Activated CD4-positive, alpha-beta memory T cell treated with anti-CD3 and anti-CD28 coated beads for 36 hours (primary cell): ENCODE data around the gene KRAS. TPM values are rescaled to one million over a fixed set of nuclear protein-coding genes. Genes with fewer than 3 reads are reported as not detected.
"Not testable (repeated sequence)": the region's sequence is repeated elsewhere in the genome, so short reads cannot be mapped to it uniquely, and the experiment has no call there.

Source experiments
- CTCF ChIA-PET: fragments of 350-600 bp; sonication (Branson Sonifier 250); formaldehyde crosslinking; loops from one replicate; lab custom pipeline; 2021; ENCODE audit warnings: antibody characterized with exemption, inconsistent platforms; lab: Charles Lee
- POLR2A ChIA-PET: fragments of 350-600 bp; sonication (Branson Sonifier 250); formaldehyde crosslinking; loops from one replicate; lab custom pipeline; 2021; ENCODE audit warnings: antibody characterized with exemption; lab: Charles Lee
- DNase-seq: peaks from one replicate; pipeline ENCODE4 v3.0.0-alpha.2; 2020
- H3K27ac Mint-ChIP-seq: one replicate; pipeline ENCODE4 v1.8.0; 2021; ENCODE audit warnings: mixed read lengths
- H3K27me3 Mint-ChIP-seq: one replicate; pipeline ENCODE4 v1.8.0; 2021; ENCODE audit warnings: mixed read lengths
- H3K36me3 Mint-ChIP-seq: one replicate; pipeline ENCODE4 v1.8.0; 2021; ENCODE audit warnings: mixed read lengths
- H3K4me1 Mint-ChIP-seq: one replicate; pipeline ENCODE4 v1.8.0; 2021; ENCODE audit warnings: low read depth, mixed read lengths
- H3K4me3 Mint-ChIP-seq: one replicate; pipeline ENCODE4 v1.8.0; 2021; ENCODE audit warnings: mild to moderate bottlenecking, mixed read lengths
- H3K9me3 Mint-ChIP-seq: one replicate; pipeline ENCODE4 v1.8.0; 2021; ENCODE audit warnings: mixed read lengths
- intact Hi-C: fragments of 100-400 bp; cut with micrococcal nuclease; formaldehyde crosslinking; loops from one replicate; pipeline ENCODE4 v1.15.1; 2023
- total RNA-seq, 2 experiments: library from RNA; stranded (reverse); gene quantifications; one replicate each; pipeline ENCODE4 v1.2.3, GENCODE V29; 2021

KRAS gene
- 10 to 100 TPM; 15.9 to 17.8 TPM for total RNA-seq

DNA sequence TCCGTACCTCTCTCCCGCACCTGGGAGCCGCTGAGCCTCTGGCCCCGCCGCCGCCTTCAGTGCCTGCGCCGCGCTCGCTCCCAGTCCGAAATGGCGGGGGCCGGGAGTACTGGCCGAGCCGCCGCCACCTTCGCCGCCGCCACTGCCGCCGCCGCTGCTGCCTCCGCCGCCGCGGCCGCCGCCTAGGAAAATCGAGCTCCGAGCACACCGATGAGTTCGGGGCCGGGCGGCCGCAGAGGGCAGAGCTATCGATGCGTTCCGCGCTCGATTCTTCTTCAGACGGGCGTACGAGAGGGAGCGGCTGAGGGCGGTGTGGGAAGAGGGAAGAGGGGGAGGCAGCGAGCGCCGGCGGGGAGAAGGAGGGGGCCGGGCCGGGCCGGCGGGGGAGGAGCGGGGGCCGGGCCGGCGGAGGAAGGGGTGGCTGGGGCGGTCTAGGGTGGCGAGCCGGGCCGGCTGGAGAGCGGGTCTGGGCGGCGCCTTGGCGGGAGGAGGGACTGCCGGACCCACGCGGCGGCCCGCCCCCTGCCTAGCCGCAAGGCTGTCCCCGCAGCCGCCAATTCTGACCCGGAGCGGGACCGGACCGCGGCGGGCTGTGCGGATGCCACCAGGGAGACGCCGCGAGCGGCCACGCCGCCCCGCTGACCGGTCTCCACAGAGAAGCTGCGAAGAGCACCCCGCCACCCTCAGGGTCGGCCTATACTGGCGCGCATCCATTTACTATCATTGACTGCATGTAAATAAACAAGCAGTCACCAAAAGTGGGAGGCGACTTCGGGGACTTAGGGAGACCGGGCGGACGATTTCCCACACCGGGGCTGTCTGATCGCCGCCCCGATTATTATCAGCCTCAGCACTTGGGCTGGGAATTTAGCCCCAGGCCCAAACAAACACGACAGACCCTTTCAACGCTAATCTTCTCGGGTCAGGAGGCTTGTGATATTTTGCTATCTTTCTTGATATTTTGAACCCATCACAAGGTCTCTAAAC, at the start of gene KRAS:
Gene KRAS (minus strand): TSS at position 186 of the 987 bp plus-strand sequence.
- ChIA-PET POLR2A (interaction anchor here (0.7 to 1.0 kb wide), 6 partner anchors 8 to 134 kb away, joined by 3 to 8 read pairs (median 3); no protein-coding TSS in a partner anchor), CTCF (interaction anchor here (1.0 to 1.1 kb wide), 2 partner anchors 10 to 132 kb away, joined by 3 to 7 read pairs; no protein-coding TSS in a partner anchor)
- peak; percentile 92 for DNase-seq
- Mint-ChIP-seq H3K27ac (peak within 1 kb of the TSS; percentile 82), H3K9me3 (no peaks in the 10 kb centered on the region), H3K36me3 (peaks cover 12% of the 10 kb centered on the region), H3K4me3 (peak within 1 kb of the TSS; percentile 91), H3K27me3 (no peaks in the 10 kb centered on the region), H3K4me1 (peaks cover 30% of the 10 kb centered on the region)
- intact Hi-C loops = loop anchor here (1.0 to 2.0 kb wide), 4 partner anchors 18 to 198 kb away; partner anchors contain the start of genes DNAI7 and ETFRF1

DNA sequence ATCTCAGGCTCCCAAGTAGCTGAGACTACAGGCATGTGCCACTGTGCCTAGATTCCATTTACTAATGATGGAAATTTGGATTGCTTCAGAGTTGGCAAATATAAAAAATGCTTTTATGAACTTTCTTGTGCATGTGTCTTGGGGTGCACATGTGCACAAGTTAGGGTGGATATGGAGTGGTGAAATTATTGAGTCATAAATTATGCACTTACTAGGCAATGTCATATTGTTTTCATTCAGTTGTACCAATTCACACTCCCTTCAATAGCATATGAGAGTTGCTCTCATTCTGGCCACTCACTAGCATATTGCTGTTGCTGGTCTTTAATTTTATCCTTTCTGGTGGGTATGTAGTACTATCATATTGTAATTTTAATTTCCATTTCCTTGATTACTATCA, 45.7 kb upstream of the KRAS start:
- peaks cover 11% of the 10 kb centered on the region for H3K4me1 Mint-ChIP-seq
- no peak for DNase-seq
- ChIA-PET CTCF (no interaction called here), POLR2A (no interaction called here)
- intact Hi-C loops = no loop called here
- H3K4me3 Mint-ChIP-seq = no peak overlapping the region
- H3K27ac Mint-ChIP-seq = no peak overlapping the region
- H3K9me3 Mint-ChIP-seq = no peaks in the 10 kb centered on the region
- no peaks in the 10 kb centered on the region for H3K36me3 Mint-ChIP-seq
- H3K27me3 Mint-ChIP-seq = no peaks in the 10 kb centered on the region

DNA sequence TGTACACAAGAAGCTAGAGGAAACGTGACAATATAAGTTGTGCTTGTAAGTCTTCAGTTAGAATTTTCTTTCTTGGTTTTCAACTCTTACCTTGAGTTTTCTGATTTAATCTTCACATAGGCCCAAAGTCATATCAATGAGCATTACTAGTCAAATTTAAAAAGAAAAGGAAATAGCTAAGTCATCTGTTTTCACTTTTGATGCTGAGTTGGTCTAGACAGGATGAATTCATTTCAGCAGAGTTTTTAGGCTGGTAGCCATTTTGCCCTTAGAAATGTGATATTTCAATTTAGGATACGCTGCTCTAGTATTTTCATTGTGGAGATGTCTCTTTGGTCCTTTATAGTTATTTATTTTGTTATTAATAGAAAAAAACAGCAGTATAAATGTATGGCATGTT, 44.6 kb upstream of the KRAS start:
- Mint-ChIP-seq H3K36me3 (no peaks in the 10 kb centered on the region), H3K4me3 (no peak overlapping the region), H3K4me1 (peaks cover 11% of the 10 kb centered on the region), H3K9me3 (no peaks in the 10 kb centered on the region), H3K27ac (no peak overlapping the region), H3K27me3 (no peaks in the 10 kb centered on the region)
- intact Hi-C loops = no loop called here
- no peak for DNase-seq
- POLR2A ChIA-PET = no interaction called here
- CTCF ChIA-PET = interaction anchor here (0.7 kb wide), 1 partner anchor 54 kb away, joined by 3 read pairs; no protein-coding TSS in a partner anchor

DNA sequence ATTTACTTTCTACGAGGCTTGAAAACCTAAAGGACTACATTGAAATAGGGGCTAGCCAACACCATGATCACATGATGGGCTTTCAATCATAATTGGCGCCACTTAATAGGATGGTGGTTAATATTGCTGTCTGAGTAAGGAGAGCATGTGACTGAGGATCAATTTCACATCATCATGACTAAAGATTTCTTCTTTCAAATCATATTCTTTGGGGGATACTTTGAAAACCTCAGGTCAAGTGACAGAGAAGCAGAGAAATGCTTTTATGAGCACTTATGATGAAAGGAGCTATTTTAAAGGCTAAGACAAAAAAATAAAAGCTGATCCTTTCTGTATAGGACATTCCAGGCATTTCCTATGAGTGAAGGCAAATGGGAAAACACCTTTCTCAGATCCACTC, 42.9 kb upstream of the KRAS start:
- CTCF ChIA-PET = interaction anchor here (1.4 to 1.7 kb wide), 2 partner anchors 8 to 94 kb away, joined by 3 read pairs; no protein-coding TSS in a partner anchor
- peaks cover 11% of the 10 kb centered on the region for H3K4me1 Mint-ChIP-seq
- H3K4me3 Mint-ChIP-seq = no peak overlapping the region
- peaks cover 7% of the 10 kb centered on the region for H3K9me3 Mint-ChIP-seq
- POLR2A ChIA-PET = no interaction called here
- intact Hi-C loops = no loop called here
- no peak overlapping the region for H3K27ac Mint-ChIP-seq
- H3K27me3 Mint-ChIP-seq = no peaks in the 10 kb centered on the region
- no peak for DNase-seq
- H3K36me3 Mint-ChIP-seq = no peaks in the 10 kb centered on the region

DNA sequence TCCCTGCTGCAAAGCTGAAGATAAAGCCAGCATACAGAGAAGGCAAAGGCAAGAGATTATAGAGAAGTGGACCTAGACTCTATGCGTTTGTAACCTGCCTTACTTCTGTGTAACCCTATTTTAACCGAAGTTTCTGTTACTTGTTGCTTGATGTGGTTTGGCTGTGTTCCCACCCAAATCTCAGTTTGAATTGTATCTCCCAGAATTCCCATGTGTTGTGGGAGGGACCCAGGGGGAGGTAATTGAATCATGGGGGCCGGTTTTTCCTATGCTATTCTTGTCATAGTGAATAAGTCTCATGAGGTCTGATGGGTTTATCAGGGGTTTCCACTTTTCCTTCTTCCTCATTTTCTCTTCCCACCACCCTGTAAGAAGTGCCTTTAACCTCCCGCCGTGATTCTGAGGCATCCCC, 42.1 kb upstream of the KRAS start:
- CTCF ChIA-PET = interaction anchor here (1.4 to 1.7 kb wide), 2 partner anchors 9 to 95 kb away, joined by 3 read pairs; no protein-coding TSS in a partner anchor
- H3K4me1 Mint-ChIP-seq = peaks cover 11% of the 10 kb centered on the region
- H3K27me3 Mint-ChIP-seq, H3K9me3 Mint-ChIP-seq, POLR2A ChIA-PET, H3K36me3 Mint-ChIP-seq, H3K4me3 Mint-ChIP-seq, intact Hi-C loops, H3K27ac Mint-ChIP-seq: not testable (repeated sequence)
- DNase-seq = peak; percentile 26

DNA sequence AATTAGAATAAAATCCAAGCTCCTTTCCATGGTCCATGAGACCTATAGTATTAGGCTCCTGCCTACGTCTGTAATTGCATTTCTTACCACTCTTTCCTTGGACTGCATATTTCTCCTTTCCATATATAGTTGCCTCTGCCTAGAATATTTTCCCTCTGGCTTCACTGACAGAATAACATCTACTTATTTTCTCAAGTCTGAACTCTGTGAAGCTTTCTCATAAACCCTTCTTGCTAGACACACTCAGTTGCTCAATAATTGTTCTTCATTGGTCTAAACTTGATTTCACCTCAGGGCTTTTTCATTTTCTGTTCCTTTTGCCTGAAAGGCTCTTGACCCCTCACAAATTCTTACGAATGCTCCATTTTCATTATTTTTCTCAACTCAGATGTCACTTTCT, 36.9 kb upstream of the KRAS start:
- POLR2A ChIA-PET = no interaction called here

DNA sequence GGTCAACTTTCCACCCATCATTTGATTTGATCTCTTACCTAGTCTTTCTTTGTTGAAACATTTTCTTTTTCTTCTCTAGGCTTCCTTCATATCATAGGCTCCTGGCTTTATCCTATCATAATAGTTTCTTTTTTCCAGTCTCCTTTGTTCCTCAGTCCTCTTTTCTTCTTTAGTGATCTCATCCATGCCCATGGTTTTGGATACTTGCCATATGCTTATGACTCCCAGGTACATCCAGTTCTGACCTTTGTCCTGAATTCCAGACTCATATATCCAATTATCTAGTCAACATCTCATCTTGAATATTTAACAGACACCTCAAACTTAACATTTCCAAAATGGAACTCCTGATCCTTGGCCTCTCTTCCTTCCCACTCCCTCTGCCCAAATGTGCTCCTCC, 36.1 kb upstream of the KRAS start:
- Mint-ChIP-seq H3K4me1 (peaks cover 8% of the 10 kb centered on the region), H3K27ac (no peak overlapping the region), H3K9me3 (peaks cover 7% of the 10 kb centered on the region), H3K4me3 (no peak overlapping the region), H3K36me3 (no peaks in the 10 kb centered on the region), H3K27me3 (peaks cover 2% of the 10 kb centered on the region)
- ChIA-PET CTCF (no interaction called here), POLR2A (no interaction called here)
- intact Hi-C loops = no loop called here
- no peak for DNase-seq

More for the DNA sequence above, 36.9 kb upstream of the KRAS start:
- Mint-ChIP-seq H3K36me3 (no peaks in the 10 kb centered on the region), H3K27me3 (peaks cover 2% of the 10 kb centered on the region), H3K4me1 (peaks cover 9% of the 10 kb centered on the region), H3K27ac (no peak overlapping the region), H3K4me3 (no peak overlapping the region), H3K9me3 (peaks cover 7% of the 10 kb centered on the region)
- no peak for DNase-seq
- intact Hi-C loops = no loop called here
- CTCF ChIA-PET = no interaction called here

DNA sequence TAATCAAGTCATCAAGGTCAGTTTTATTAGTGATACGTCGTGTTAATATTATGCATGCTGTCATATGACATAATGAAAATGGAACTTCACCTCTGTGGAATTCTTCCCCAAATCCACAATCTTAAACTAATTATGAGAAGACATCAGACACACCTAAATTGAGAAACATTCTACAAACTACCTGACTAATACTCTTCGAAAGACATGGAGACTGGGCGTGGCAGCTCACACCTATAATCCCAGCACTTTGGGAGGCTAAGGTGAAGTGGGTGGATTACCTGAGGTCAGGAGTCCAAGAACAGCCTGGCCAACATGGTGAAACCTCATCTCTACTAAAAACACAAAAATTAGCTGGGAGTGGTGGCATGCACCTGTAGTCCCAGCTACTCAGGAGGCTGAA, 33.3 kb upstream of the KRAS start:
- no peak overlapping the region for H3K4me3 Mint-ChIP-seq
- H3K4me1 Mint-ChIP-seq = peaks cover 28% of the 10 kb centered on the region
- no peak for DNase-seq
- intact Hi-C loops = no loop called here
- H3K36me3 Mint-ChIP-seq = no peaks in the 10 kb centered on the region
- ChIA-PET POLR2A (no interaction called here), CTCF (no interaction called here)
- H3K9me3 Mint-ChIP-seq = no peaks in the 10 kb centered on the region
- peaks cover 2% of the 10 kb centered on the region for H3K27me3 Mint-ChIP-seq
- H3K27ac Mint-ChIP-seq = no peak overlapping the region

DNA sequence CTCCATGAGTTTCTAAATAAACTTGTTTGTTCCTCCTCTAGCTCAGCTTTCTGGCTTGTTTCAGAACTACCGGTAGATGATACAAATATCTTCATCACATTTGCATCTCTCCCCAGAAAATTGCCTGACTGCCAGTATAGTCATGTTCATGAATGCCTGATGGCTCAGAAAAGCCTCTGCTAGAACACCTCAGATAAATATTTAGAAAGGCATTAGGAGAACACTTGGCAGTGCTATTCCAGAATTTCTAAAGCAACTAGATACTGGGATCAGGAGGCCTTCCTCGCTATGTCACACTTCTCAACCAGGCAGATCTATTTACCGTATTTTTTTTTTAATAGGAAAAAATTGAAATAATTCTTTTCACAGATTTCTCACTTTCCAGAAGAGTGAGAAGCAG, 32.3 kb upstream of the KRAS start:
- peaks cover 28% of the 10 kb centered on the region for H3K4me1 Mint-ChIP-seq
- no peak overlapping the region for H3K4me3 Mint-ChIP-seq
- no peaks in the 10 kb centered on the region for H3K36me3 Mint-ChIP-seq
- intact Hi-C loops = no loop called here
- no peaks in the 10 kb centered on the region for H3K9me3 Mint-ChIP-seq
- no peak for DNase-seq
- H3K27ac Mint-ChIP-seq = no peak overlapping the region
- CTCF ChIA-PET = no interaction called here
- peaks cover 2% of the 10 kb centered on the region for H3K27me3 Mint-ChIP-seq
- POLR2A ChIA-PET = no interaction called here

DNA sequence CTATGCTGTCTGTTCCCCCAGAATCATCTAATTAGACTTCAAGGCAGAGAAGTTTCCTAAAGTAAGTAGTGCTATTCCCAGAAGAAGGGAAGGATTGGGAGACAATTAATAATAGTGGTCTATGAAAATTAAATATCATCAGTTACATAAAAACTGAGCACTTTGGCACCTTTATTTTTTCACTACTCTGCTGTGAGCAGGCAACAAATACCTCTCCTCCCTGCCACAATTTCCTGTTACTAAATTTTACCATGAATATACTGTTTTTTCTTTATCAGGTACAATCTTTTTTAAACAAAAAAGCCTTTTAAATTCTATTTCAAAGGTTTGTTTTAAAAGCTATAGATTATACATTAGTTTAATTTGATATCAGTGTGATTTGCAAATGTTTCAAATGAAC, 29.4 kb upstream of the KRAS start:
- Mint-ChIP-seq H3K27ac (no peak overlapping the region), H3K4me1 (peaks cover 35% of the 10 kb centered on the region), H3K4me3 (no peak overlapping the region), H3K9me3 (no peaks in the 10 kb centered on the region), H3K36me3 (no peaks in the 10 kb centered on the region), H3K27me3 (no peaks in the 10 kb centered on the region)
- ChIA-PET POLR2A (no interaction called here), CTCF (no interaction called here)
- intact Hi-C loops = no loop called here
- no peak for DNase-seq

DNA sequence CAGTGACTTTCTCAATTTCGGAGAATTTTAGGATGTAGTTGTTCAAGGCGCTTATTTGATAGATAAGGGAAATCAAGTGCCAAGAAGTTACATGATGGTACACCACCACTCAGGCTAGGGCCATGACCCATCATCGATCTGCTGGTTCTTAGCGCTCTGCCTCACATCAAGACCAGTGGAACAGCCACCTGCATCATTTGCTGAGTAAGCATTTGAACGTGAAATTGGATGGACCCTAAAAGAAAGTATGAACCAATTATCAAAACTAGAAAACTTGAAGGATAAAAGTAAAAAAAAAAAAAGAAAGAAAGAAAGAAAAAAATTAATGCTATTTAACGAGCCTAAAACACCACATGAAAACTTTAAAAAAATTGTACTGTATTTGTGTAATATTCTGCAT, 27.5 kb upstream of the KRAS start:
- Mint-ChIP-seq H3K27ac (no peak overlapping the region), H3K4me3 (no peak overlapping the region), H3K36me3 (no peaks in the 10 kb centered on the region), H3K4me1 (peaks cover 33% of the 10 kb centered on the region), H3K27me3 (no peaks in the 10 kb centered on the region), H3K9me3 (no peaks in the 10 kb centered on the region)
- no peak for DNase-seq
- intact Hi-C loops = no loop called here
- ChIA-PET CTCF (no interaction called here), POLR2A (no interaction called here)

DNA sequence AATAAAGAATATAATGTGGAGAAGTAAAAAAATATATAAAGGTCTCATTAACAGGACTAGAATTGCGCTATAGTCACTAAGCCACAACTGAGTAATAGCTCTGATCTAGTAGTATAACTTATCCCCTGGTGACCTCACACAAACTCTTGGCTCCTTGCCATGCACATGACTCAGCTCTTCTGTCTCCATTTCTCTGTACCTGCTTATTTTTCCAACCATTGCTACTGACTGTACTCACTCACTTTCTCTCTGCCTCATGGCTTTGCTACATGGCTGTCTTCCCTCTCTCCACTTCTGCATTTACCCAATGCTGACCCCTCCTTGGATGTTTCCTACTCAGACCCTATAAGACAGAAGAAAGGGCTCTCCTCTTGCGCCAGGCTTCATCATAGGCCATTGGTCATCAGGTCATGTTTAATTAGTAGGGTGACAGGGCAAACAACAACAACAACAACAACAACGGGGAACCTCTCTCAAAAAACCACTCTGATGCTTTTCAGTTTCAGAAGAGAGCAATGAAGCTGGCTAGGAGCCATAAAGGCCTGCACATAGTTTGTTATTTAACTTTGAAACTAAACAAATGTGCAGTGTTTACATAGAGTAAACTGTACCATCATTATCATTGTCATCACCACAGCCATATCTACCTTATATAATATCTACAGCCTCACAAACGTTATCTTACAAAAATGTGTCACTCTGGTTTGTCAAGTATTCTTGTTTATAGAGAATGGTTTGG, 25.6 kb upstream of the KRAS start:
- peak; percentile 89 for DNase-seq
- no peak overlapping the region for H3K4me3 Mint-ChIP-seq

More for the DNA sequence above, 25.6 kb upstream of the KRAS start:
- Mint-ChIP-seq H3K9me3 (no peaks in the 10 kb centered on the region), H3K4me1 (peaks cover 24% of the 10 kb centered on the region), H3K36me3 (no peaks in the 10 kb centered on the region), H3K27me3 (no peaks in the 10 kb centered on the region), H3K27ac (peak overlapping the region; percentile 42)
- POLR2A ChIA-PET = interaction anchor here (1.1 kb wide), 2 partner anchors 43 to 57 kb away, joined by 3 read pairs; no protein-coding TSS in a partner anchor
- CTCF ChIA-PET = interaction anchor here (2.2 kb wide), 1 partner anchor 35 kb away, joined by 11 read pairs; no protein-coding TSS in a partner anchor
- intact Hi-C loops = loop anchor here (2.0 kb wide), 1 partner anchor 44 kb away; no protein-coding TSS in a partner anchor
